Liver (tissue), 3 donors: ENCODE data around the gene TBL1Y.

Experiments used
- ATF3 ChIP-seq: IDR thresholded peaks from 2 replicates; pipeline ENCODE4 v1.6.1; 2016; ENCODE audit warnings: antibody characterized with exemption
- CTCF ChIP-seq: fragments of 150-350 bp; IDR thresholded peaks from 2 replicates; pipeline ENCODE4 v1.5.1; 2017; ENCODE audit warnings: improper control_type of control experiment, low read depth, low read length; ENCODE audit not compliant: missing input control
- RAD21 ChIP-seq, 2 donors: IDR thresholded peaks; 2 replicates each; pipeline ENCODE4 v1.6.1; 2016; ENCODE audit warnings: antibody characterized with exemption in 2 of 2, mild to moderate bottlenecking in 2 of 2
- REST ChIP-seq: IDR thresholded peaks from 2 replicates; pipeline ENCODE4 v1.6.1; 2016; ENCODE audit warnings: antibody characterized with exemption, mild to moderate bottlenecking
- SP1 ChIP-seq: IDR thresholded peaks from 2 replicates; pipeline ENCODE4 v1.6.1; 2018; ENCODE audit warnings: antibody characterized with exemption, mild to moderate bottlenecking
- TAF1 ChIP-seq: conservative IDR thresholded peaks from 2 replicates; pipeline ENCODE4 v1.6.1; 2016; ENCODE audit warnings: antibody characterized with exemption, mild to moderate bottlenecking
- YY1 ChIP-seq: IDR thresholded peaks from 2 replicates; pipeline ENCODE4 v1.6.1; 2016; ENCODE audit warnings: antibody characterized with exemption, mild to moderate bottlenecking
- ZBTB33 ChIP-seq: IDR thresholded peaks from 2 replicates; pipeline ENCODE4 v1.6.1; 2016; ENCODE audit warnings: antibody characterized with exemption
- donor health status: healthy.
- donor health status: healthy.

- TF ChIP-seq CTCF (no peak), REST (no peak), ZBTB33 (no peak), SP1 (no peak), ATF3 (no peak), YY1 (no peak), RAD21 (IDR thresholded peaks at IDR 0.05) (no peak), TAF1 (no peak)
Observed at GRCh38 chrY:7016521-7016920, 106.0 kb downstream of the TBL1Y start.
